ENCODE results near the gene KCNT1. TPM values are rescaled to one million over a fixed set of nuclear protein-coding genes. Genes with fewer than 3 reads are reported as not detected.
A peak's percentile ranks its signal among the peaks of the same experiment; 100 is the strongest.

Gene KCNT1
- total RNA-seq = not detected

- Mint-ChIP-seq H3K4me3 (no peak within 1 kb of the TSS), H3K4me1 (no peaks in the 10 kb centered on the region), H3K36me3 (no peaks in the 10 kb centered on the region), H3K27me3 (peaks cover 23% of the 10 kb centered on the region), H3K27ac (no peak within 1 kb of the TSS), H3K9me3 (no peaks in the 10 kb centered on the region)
- peak; percentile 73 for DNase-seq
These were observed at the start of gene KCNT1 for GRCh38 chr9:135701959-135702721. Gene KCNT1 (plus strand): TSS chr9:135702185. CDS start chr9:135702259, 74 bp downstream.

GRCh38 chr9:135655317-135655716, 46.7 kb upstream of the KCNT1 start:
- Mint-ChIP-seq H3K36me3 (peaks cover 2% of the 10 kb centered on the region), H3K27ac (no peak overlapping the region), H3K27me3 (peaks cover 20% of the 10 kb centered on the region), H3K4me3 (no peak overlapping the region), H3K9me3 (peaks cover 2% of the 10 kb centered on the region), H3K4me1 (no peaks in the 10 kb centered on the region)
- DNase-seq = no peak

GRCh38 chr9:135657416-135657815, 44.6 kb upstream of the KCNT1 start:
- peaks cover 14% of the 10 kb centered on the region for H3K27me3 Mint-ChIP-seq
- H3K4me3 Mint-ChIP-seq = no peak overlapping the region
- no peaks in the 10 kb centered on the region for H3K4me1 Mint-ChIP-seq
- no peak overlapping the region for H3K27ac Mint-ChIP-seq
- H3K36me3 Mint-ChIP-seq = no peaks in the 10 kb centered on the region
- no peaks in the 10 kb centered on the region for H3K9me3 Mint-ChIP-seq
- DNase-seq = no peak

- peaks cover 11% of the 10 kb centered on the region for H3K27me3 Mint-ChIP-seq
- no peak overlapping the region for H3K27ac Mint-ChIP-seq
- no peak overlapping the region for H3K4me3 Mint-ChIP-seq
- H3K9me3 Mint-ChIP-seq = no peaks in the 10 kb centered on the region
- no peak for DNase-seq
- H3K4me1 Mint-ChIP-seq = no peaks in the 10 kb centered on the region
- H3K36me3 Mint-ChIP-seq = no peaks in the 10 kb centered on the region
These were observed 42.7 kb upstream of the KCNT1 start for GRCh38 chr9:135659252-135659651.

GRCh38 chr9:135660407-135660806, 41.6 kb upstream of the KCNT1 start:
- no peaks in the 10 kb centered on the region for H3K36me3 Mint-ChIP-seq
- H3K4me3 Mint-ChIP-seq = no peak overlapping the region
- no peak for DNase-seq
- H3K4me1 Mint-ChIP-seq = no peaks in the 10 kb centered on the region
- H3K27me3 Mint-ChIP-seq = peaks cover 5% of the 10 kb centered on the region
- no peaks in the 10 kb centered on the region for H3K9me3 Mint-ChIP-seq
- H3K27ac Mint-ChIP-seq = no peak overlapping the region

- H3K27ac Mint-ChIP-seq = no peak overlapping the region
- H3K36me3 Mint-ChIP-seq = no peaks in the 10 kb centered on the region
- H3K9me3 Mint-ChIP-seq = no peaks in the 10 kb centered on the region
- H3K27me3 Mint-ChIP-seq = no peaks in the 10 kb centered on the region
- H3K4me3 Mint-ChIP-seq = no peak overlapping the region
- no peak for DNase-seq
- no peaks in the 10 kb centered on the region for H3K4me1 Mint-ChIP-seq
These were observed 40.0 kb upstream of the KCNT1 start for GRCh38 chr9:135661816-135662560.

- Mint-ChIP-seq H3K27ac (no peak within 1 kb of the TSS), H3K36me3 (no peaks in the 10 kb centered on the region), H3K27me3 (no peaks in the 10 kb centered on the region), H3K4me3 (no peak within 1 kb of the TSS), H3K9me3 (no peaks in the 10 kb centered on the region), H3K4me1 (no peaks in the 10 kb centered on the region)
- no peak for DNase-seq
These were observed 39.1 kb upstream of the KCNT1 start, which contains the start of gene LCN9 for GRCh38 chr9:135662758-135663450. Gene LCN9 (plus strand): TSS chr9:135663309. CDS start chr9:135663322, 13 bp downstream.

GRCh38 chr9:135663451-135663770, 38.6 kb upstream of the KCNT1 start:
- Mint-ChIP-seq H3K4me3 (no peak overlapping the region), H3K27me3 (no peaks in the 10 kb centered on the region), H3K27ac (no peak overlapping the region), H3K9me3 (no peaks in the 10 kb centered on the region), H3K4me1 (no peaks in the 10 kb centered on the region), H3K36me3 (no peaks in the 10 kb centered on the region)
- DNase-seq = no peak

- no peaks in the 10 kb centered on the region for H3K9me3 Mint-ChIP-seq
- no peak for DNase-seq
- H3K4me3 Mint-ChIP-seq = no peak overlapping the region
- H3K36me3 Mint-ChIP-seq = no peaks in the 10 kb centered on the region
- H3K4me1 Mint-ChIP-seq = no peaks in the 10 kb centered on the region
- H3K27ac Mint-ChIP-seq = no peak overlapping the region
- no peaks in the 10 kb centered on the region for H3K27me3 Mint-ChIP-seq
These were observed 38.1 kb upstream of the KCNT1 start for GRCh38 chr9:135663857-135664256.

- Mint-ChIP-seq H3K36me3 (no peaks in the 10 kb centered on the region), H3K4me1 (no peaks in the 10 kb centered on the region), H3K9me3 (no peaks in the 10 kb centered on the region), H3K4me3 (no peak overlapping the region), H3K27ac (no peak overlapping the region), H3K27me3 (no peaks in the 10 kb centered on the region)
- DNase-seq = no peak
These were observed 37.7 kb upstream of the KCNT1 start for GRCh38 chr9:135664266-135664665.

GRCh38 chr9:135664801-135665794, 36.9 kb upstream of the KCNT1 start:
- Mint-ChIP-seq H3K27ac (no peak overlapping the region), H3K4me1 (no peaks in the 10 kb centered on the region), H3K9me3 (no peaks in the 10 kb centered on the region), H3K4me3 (no peak overlapping the region), H3K27me3 (no peaks in the 10 kb centered on the region), H3K36me3 (no peaks in the 10 kb centered on the region)
- no peak for DNase-seq

- no peak overlapping the region for H3K27ac Mint-ChIP-seq
- no peaks in the 10 kb centered on the region for H3K27me3 Mint-ChIP-seq
- H3K4me3 Mint-ChIP-seq = no peak overlapping the region
- H3K9me3 Mint-ChIP-seq = no peaks in the 10 kb centered on the region
- no peaks in the 10 kb centered on the region for H3K36me3 Mint-ChIP-seq
- DNase-seq = no peak
- no peaks in the 10 kb centered on the region for H3K4me1 Mint-ChIP-seq
These were observed 36.2 kb upstream of the KCNT1 start for GRCh38 chr9:135665795-135666189.

GRCh38 chr9:135666534-135667462, 35.2 kb upstream of the KCNT1 start:
- DNase-seq = no peak
- Mint-ChIP-seq H3K4me1 (no peaks in the 10 kb centered on the region), H3K4me3 (no peak overlapping the region), H3K27me3 (no peaks in the 10 kb centered on the region), H3K27ac (no peak overlapping the region), H3K36me3 (no peaks in the 10 kb centered on the region), H3K9me3 (no peaks in the 10 kb centered on the region)

All from activated naive CD8-positive, alpha-beta T cell treated with anti-CD3 and anti-CD28 coated beads for 36 hours (primary cell).